Type B pancreatic cell (in vitro differentiated cells): ENCODE results near the gene THUMPD2. TPM values are rescaled to one million over a fixed set of nuclear protein-coding genes. Genes with fewer than 3 reads are reported as not detected.

Experiments
- DNase-seq: peaks from one replicate; pipeline ENCODE4 v3.0.0; 2021; ENCODE audit warnings: mixed read lengths; ENCODE audit not compliant: unreplicated experiment; ENCODE audit errors: extremely low spot score
- H3K27ac Mint-ChIP-seq: 2 replicates; pipeline ENCODE4 v1.8.0; 2021; ENCODE audit warnings: mild to moderate bottlenecking, mixed read lengths
- H3K27me3 Mint-ChIP-seq: 2 replicates; pipeline ENCODE4 v1.8.0; 2021; ENCODE audit warnings: mixed read lengths
- H3K36me3 Mint-ChIP-seq: 2 replicates; pipeline ENCODE4 v1.8.0; 2021; ENCODE audit warnings: mixed read lengths
- H3K4me1 Mint-ChIP-seq: one replicate; pipeline ENCODE4 v1.8.0; 2021; ENCODE audit warnings: mixed read lengths; ENCODE audit not compliant: unreplicated experiment
- H3K4me3 Mint-ChIP-seq: 2 replicates; pipeline ENCODE4 v1.8.0; 2021; ENCODE audit warnings: mild to moderate bottlenecking, mixed read lengths
- H3K9me3 Mint-ChIP-seq: 2 replicates; pipeline ENCODE4 v1.8.0; 2021; ENCODE audit warnings: mixed read lengths
- total RNA-seq: library from RNA; stranded (reverse); gene quantifications from 2 replicates; pipeline ENCODE4 v1.2.1, GENCODE V29; 2021; ENCODE audit warnings: low replicate concordance
- TF ChIP-seq, protein P1 (sequence below): fragments of 200-600 bp; sonication (generic); conservative IDR thresholded peaks from 2 replicates; pipeline ENCODE4 v1.5.0; 2021; ENCODE audit warnings: antibody characterized with exemption, mild to moderate bottlenecking

THUMPD2 gene
- total RNA-seq, 1 donor from 2014 or later: 11.7 TPM

GRCh38 chr2:39736640-39737039 lies 42.4 kb downstream of the THUMPD2 start:
- Mint-ChIP-seq H3K36me3 (peaks cover 50% of the 10 kb centered on the region), H3K27me3 (no peaks in the 10 kb centered on the region), H3K4me3 (no peak overlapping the region), H3K4me1 (peaks cover 16% of the 10 kb centered on the region), H3K27ac (no peak overlapping the region), H3K9me3 (no peaks in the 10 kb centered on the region)
- TF ChIP-seq, protein P1, sequence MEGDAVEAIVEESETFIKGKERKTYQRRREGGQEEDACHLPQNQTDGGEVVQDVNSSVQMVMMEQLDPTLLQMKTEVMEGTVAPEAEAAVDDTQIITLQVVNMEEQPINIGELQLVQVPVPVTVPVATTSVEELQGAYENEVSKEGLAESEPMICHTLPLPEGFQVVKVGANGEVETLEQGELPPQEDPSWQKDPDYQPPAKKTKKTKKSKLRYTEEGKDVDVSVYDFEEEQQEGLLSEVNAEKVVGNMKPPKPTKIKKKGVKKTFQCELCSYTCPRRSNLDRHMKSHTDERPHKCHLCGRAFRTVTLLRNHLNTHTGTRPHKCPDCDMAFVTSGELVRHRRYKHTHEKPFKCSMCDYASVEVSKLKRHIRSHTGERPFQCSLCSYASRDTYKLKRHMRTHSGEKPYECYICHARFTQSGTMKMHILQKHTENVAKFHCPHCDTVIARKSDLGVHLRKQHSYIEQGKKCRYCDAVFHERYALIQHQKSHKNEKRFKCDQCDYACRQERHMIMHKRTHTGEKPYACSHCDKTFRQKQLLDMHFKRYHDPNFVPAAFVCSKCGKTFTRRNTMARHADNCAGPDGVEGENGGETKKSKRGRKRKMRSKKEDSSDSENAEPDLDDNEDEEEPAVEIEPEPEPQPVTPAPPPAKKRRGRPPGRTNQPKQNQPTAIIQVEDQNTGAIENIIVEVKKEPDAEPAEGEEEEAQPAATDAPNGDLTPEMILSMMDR: no peak
- DNase-seq: no peak

DNA sequence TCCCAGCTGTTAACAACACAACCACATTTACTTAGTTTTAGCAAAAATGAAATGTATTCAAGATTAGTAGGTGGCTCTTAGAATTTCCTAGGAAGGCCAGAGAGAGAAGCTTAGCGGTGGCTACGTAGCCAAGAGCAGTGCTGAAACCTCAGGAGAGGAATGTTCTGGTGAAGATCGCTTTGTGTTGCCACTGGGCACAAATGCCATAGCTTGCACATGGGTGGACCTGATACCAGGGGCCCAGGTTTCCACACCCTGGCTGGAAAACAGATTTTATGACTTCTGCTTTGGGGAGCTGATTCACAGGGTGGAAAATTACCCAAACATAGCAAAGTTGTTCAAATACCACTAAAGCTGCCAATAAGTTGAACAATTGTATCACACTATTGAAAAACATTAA lies 43.4 kb downstream of the THUMPD2 start:
- peaks cover 54% of the 10 kb centered on the region for H3K36me3 Mint-ChIP-seq
- no peaks in the 10 kb centered on the region for H3K27me3 Mint-ChIP-seq
- DNase-seq: no peak
- no peak overlapping the region for H3K27ac Mint-ChIP-seq
- TF ChIP-seq, protein P1: no peak
- no peak overlapping the region for H3K4me3 Mint-ChIP-seq
- H3K9me3 Mint-ChIP-seq: no peaks in the 10 kb centered on the region
- peaks cover 16% of the 10 kb centered on the region for H3K4me1 Mint-ChIP-seq

DNA sequence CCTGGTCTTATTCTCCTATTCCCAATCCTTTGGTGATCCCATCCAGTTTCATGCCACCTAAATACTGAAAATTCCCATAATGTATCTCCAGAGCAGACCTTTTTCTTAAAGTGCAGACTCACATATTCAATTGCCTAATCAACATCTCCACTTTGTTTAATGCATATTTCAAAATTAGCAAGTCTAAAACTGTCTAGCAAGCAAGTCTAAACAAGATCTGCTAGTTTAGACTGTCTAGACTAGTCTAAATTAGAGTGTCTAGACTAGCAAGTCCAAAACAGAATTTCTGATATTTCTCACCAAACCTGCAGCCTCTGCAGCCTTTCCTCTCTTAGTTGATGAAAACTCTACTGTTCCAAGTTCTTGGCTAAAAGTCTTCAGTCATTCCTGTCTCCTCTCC lies 44.6 kb downstream of the THUMPD2 start:
- DNase-seq: no peak
- TF ChIP-seq, protein P1: no peak
- Mint-ChIP-seq H3K9me3 (no peaks in the 10 kb centered on the region), H3K27me3 (no peaks in the 10 kb centered on the region), H3K4me3 (no peak overlapping the region), H3K36me3 (peaks cover 52% of the 10 kb centered on the region), H3K4me1 (peaks cover 14% of the 10 kb centered on the region), H3K27ac (no peak overlapping the region)

GRCh38 chr2:39733070-39733674 lies 45.9 kb downstream of the THUMPD2 start:
- peaks cover 8% of the 10 kb centered on the region for H3K4me1 Mint-ChIP-seq
- H3K27me3 Mint-ChIP-seq: no peaks in the 10 kb centered on the region
- no peak overlapping the region for H3K27ac Mint-ChIP-seq
- H3K4me3 Mint-ChIP-seq: no peak overlapping the region
- peaks cover 46% of the 10 kb centered on the region for H3K36me3 Mint-ChIP-seq
- TF ChIP-seq, protein P1: no peak
- no peaks in the 10 kb centered on the region for H3K9me3 Mint-ChIP-seq
- DNase-seq: no peak

DNA sequence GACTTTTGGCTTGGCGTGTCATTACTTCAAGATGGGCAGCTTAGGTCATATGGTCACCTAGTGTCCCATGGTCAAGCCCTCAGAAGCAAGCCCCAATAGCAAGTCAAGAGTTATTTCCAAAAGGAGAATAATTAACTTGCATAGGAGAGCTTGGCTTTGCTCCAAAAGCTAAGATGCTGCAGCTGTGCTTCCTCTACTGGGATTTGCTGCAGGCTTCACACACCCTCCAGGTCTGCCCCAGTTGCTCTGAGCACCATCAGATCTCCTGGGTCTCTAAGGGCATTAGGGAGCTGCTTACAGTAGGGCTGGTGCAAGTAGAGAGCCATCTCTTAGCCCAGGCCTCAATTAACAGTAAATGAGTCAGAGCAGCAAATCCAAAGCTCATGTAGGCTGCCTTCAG lies 46.6 kb downstream of the THUMPD2 start:
- peaks cover 3% of the 10 kb centered on the region for H3K4me1 Mint-ChIP-seq
- TF ChIP-seq, protein P1: no peak
- H3K27me3 Mint-ChIP-seq: no peaks in the 10 kb centered on the region
- H3K4me3 Mint-ChIP-seq: no peak overlapping the region
- H3K36me3 Mint-ChIP-seq: peaks cover 41% of the 10 kb centered on the region
- no peaks in the 10 kb centered on the region for H3K9me3 Mint-ChIP-seq
- H3K27ac Mint-ChIP-seq: no peak overlapping the region
- no peak for DNase-seq

DNA sequence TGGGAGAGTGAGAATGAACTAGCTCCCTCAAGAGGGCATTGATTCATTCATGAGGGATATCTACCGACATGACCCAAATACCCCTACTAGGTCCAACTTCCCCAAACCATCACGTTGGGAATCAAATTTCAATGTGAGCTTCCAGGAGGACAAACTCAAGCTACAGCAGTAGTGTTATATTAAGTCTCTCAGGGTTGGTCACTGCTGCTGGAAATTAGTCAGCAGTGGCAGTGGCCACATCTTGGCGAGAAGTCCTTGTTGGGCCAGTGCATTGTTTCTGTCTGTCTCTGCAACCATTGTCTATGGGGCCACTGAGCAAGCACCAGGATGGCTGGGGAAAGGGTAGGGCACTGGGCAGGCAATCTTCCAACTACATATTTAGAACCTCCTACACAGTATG lies 47.5 kb downstream of the THUMPD2 start:
- Mint-ChIP-seq H3K4me3 (no peak overlapping the region), H3K27ac (no peak overlapping the region), H3K9me3 (no peaks in the 10 kb centered on the region), H3K4me1 (peaks cover 6% of the 10 kb centered on the region), H3K36me3 (peaks cover 36% of the 10 kb centered on the region), H3K27me3 (no peaks in the 10 kb centered on the region)
- DNase-seq: no peak
- TF ChIP-seq, protein P1: no peak
